ENCODE results near the gene LRRC27. TPM values are rescaled to one million over a fixed set of nuclear protein-coding genes. Genes with fewer than 3 reads are reported as not detected.
A peak's percentile ranks its signal among the peaks of the same experiment; 100 is the strongest.

LRRC27 gene
- total RNA-seq, 1 donor = 13.4 TPM

DNA sequence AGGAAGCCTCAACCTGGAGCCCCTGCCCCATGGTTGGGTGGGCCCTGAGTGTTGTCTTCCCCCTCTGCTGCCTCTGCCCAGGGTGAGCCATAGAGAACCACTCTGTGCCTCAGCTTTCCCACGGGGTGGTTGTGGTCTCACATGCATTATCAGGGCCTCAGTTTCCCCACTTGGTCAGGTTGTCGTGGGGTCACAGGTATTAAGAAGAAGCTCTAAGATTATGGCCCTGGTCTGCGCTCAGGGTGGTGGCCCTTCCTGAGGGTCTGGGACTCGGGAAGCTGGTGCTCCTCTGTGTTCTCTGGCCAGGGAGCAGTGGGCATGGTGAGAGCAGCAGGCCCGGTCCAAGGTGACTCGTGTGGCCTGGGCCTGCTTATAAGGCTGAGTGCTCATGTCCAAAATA, 17.8 kb downstream of the LRRC27 start:
- H4K20me1 ChIP-seq (ENCODE audit: insufficient read depth, low read length) = peaks cover 10% of the 10 kb centered on the region
- H3K4me2 ChIP-seq (ENCODE audit: insufficient read depth, low read length) = no peak overlapping the region
- H3K27me3 ChIP-seq (ENCODE audit: insufficient read depth, low read length) = no peaks in the 10 kb centered on the region
- H3K9me3 ChIP-seq (ENCODE audit: low read depth, low read length) = no peaks in the 10 kb centered on the region
- peaks cover 5% of the 10 kb centered on the region for H3K36me3 ChIP-seq (ENCODE audit: insufficient read depth, low read length)
- no peaks in the 10 kb centered on the region for H3K4me1 ChIP-seq (ENCODE audit: insufficient read depth, low read length)
- no peak overlapping the region for H2AFZ ChIP-seq (ENCODE audit: low read length)
- no peaks in the 10 kb centered on the region for H3K79me2 ChIP-seq (ENCODE audit: insufficient read depth, low read length)
- peak; percentile 73 for DNase-seq (ENCODE audit: insufficient read length, low spot score, missing footprints)
- TF ChIP-seq, protein P1, sequence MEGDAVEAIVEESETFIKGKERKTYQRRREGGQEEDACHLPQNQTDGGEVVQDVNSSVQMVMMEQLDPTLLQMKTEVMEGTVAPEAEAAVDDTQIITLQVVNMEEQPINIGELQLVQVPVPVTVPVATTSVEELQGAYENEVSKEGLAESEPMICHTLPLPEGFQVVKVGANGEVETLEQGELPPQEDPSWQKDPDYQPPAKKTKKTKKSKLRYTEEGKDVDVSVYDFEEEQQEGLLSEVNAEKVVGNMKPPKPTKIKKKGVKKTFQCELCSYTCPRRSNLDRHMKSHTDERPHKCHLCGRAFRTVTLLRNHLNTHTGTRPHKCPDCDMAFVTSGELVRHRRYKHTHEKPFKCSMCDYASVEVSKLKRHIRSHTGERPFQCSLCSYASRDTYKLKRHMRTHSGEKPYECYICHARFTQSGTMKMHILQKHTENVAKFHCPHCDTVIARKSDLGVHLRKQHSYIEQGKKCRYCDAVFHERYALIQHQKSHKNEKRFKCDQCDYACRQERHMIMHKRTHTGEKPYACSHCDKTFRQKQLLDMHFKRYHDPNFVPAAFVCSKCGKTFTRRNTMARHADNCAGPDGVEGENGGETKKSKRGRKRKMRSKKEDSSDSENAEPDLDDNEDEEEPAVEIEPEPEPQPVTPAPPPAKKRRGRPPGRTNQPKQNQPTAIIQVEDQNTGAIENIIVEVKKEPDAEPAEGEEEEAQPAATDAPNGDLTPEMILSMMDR (IDR thresholded peaks at IDR 0.05; ENCODE audit: extremely low read depth, low read depth, low read length) = no peak
- no peak overlapping the region for H3K4me3 ChIP-seq (ENCODE audit: insufficient read depth, low read length)
- H3K27ac ChIP-seq (ENCODE audit: low read depth, low read length) = no peak overlapping the region

DNA sequence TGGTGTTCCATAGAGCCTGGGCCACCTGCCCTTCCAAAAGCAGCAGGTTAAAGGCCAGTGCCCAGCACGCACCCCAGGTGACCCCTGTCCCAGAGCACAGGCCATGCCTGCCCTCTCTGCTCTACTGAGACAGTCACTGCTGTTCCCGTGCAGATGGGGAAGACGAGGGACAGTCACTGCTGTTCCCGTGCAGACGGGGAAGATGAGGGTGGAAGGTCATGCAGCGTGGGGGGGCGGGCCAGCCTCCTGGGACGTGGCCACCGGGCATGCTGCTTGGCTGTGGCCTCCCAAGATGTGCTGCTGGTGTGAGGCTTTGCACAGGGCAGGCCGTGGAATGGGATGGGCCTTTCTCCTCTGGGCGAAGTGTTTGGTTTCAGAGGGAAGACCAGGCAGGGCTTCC, 18.4 kb downstream of the LRRC27 start:
- H3K4me1 ChIP-seq (ENCODE audit: insufficient read depth, low read length) = no peaks in the 10 kb centered on the region
- H2AFZ ChIP-seq (ENCODE audit: low read length) = no peak overlapping the region
- no peak overlapping the region for H3K27ac ChIP-seq (ENCODE audit: low read depth, low read length)
- H3K9me3 ChIP-seq (ENCODE audit: low read depth, low read length) = no peaks in the 10 kb centered on the region
- TF ChIP-seq, protein P1 (IDR thresholded peaks at IDR 0.05; ENCODE audit: extremely low read depth, low read depth, low read length) = no peak
- H4K20me1 ChIP-seq (ENCODE audit: insufficient read depth, low read length) = peaks cover 10% of the 10 kb centered on the region
- peaks cover 4% of the 10 kb centered on the region for H3K36me3 ChIP-seq (ENCODE audit: insufficient read depth, low read length)
- H3K27me3 ChIP-seq (ENCODE audit: insufficient read depth, low read length) = no peaks in the 10 kb centered on the region
- peak; percentile 76 for DNase-seq (ENCODE audit: insufficient read length, low spot score, missing footprints)
- H3K79me2 ChIP-seq (ENCODE audit: insufficient read depth, low read length) = no peaks in the 10 kb centered on the region
- H3K4me2 ChIP-seq (ENCODE audit: insufficient read depth, low read length) = no peak overlapping the region
- no peak overlapping the region for H3K4me3 ChIP-seq (ENCODE audit: insufficient read depth, low read length)

DNA sequence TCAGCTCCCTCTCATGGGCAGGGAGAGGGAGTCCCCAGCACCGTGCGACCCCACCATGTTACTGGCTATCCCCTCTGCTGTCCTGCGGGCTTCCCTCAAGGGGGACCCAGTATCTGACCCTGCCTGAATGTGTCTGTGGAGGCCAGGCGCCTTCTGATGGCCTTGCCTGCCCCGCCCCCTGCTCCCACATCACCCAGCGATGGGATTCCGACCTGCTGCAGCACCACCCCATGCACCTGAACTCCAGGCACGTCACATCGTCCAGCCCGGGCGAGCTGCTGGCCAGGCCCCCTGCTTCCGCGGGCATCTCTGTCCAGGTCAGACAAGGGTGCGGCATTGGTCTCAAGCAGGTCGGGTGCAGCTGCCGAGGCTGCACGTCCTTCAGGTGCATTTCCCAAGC, 19.0 kb downstream of the LRRC27 start:
- Histone ChIP-seq H4K20me1 (ENCODE audit: insufficient read depth, low read length) (peaks cover 10% of the 10 kb centered on the region), H3K4me2 (ENCODE audit: insufficient read depth, low read length) (no peak overlapping the region), H3K27ac (ENCODE audit: low read depth, low read length) (no peak overlapping the region), H2AFZ (ENCODE audit: low read length) (no peak overlapping the region), H3K4me1 (ENCODE audit: insufficient read depth, low read length) (no peaks in the 10 kb centered on the region), H3K36me3 (ENCODE audit: insufficient read depth, low read length) (no peaks in the 10 kb centered on the region), H3K4me3 (ENCODE audit: insufficient read depth, low read length) (no peak overlapping the region), H3K9me3 (ENCODE audit: low read depth, low read length) (no peaks in the 10 kb centered on the region), H3K79me2 (ENCODE audit: insufficient read depth, low read length) (no peaks in the 10 kb centered on the region), H3K27me3 (ENCODE audit: insufficient read depth, low read length) (no peaks in the 10 kb centered on the region)
- TF ChIP-seq, protein P1 (IDR thresholded peaks at IDR 0.05; ENCODE audit: extremely low read depth, low read depth, low read length) = no peak
- DNase-seq (ENCODE audit: insufficient read length, low spot score, missing footprints) = peak; percentile 58

DNA sequence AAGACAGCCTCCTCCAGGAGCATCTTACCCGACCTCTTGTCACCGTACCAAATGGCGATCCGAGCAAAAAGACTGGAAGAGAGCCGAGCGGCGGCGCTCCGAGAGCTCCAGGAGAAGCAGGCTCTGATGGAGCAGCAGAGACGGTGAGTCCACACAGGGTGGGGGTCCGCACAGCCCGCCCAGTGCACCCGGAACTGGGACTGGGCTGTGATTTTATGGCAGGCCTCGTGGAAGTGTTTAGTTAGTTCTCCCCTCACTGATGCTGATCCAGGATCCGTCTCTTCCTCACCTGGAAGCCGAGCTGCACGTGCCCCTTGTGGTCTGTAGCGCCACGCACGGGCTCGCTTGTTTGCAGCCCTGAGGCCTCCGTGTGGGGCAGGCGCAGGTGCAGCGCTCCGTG, 19.6 kb downstream of the LRRC27 start:
- peaks cover 10% of the 10 kb centered on the region for H4K20me1 ChIP-seq (ENCODE audit: insufficient read depth, low read length)
- H3K27ac ChIP-seq (ENCODE audit: low read depth, low read length) = no peak overlapping the region
- no peaks in the 10 kb centered on the region for H3K4me1 ChIP-seq (ENCODE audit: insufficient read depth, low read length)
- TF ChIP-seq, protein P1 (IDR thresholded peaks at IDR 0.05; ENCODE audit: extremely low read depth, low read depth, low read length) = no peak
- H3K9me3 ChIP-seq (ENCODE audit: low read depth, low read length) = no peaks in the 10 kb centered on the region
- H3K27me3 ChIP-seq (ENCODE audit: insufficient read depth, low read length) = no peaks in the 10 kb centered on the region
- no peaks in the 10 kb centered on the region for H3K36me3 ChIP-seq (ENCODE audit: insufficient read depth, low read length)
- H3K4me3 ChIP-seq (ENCODE audit: insufficient read depth, low read length) = no peak overlapping the region
- peak; percentile 21 for DNase-seq (ENCODE audit: insufficient read length, low spot score, missing footprints)
- H3K79me2 ChIP-seq (ENCODE audit: insufficient read depth, low read length) = no peaks in the 10 kb centered on the region
- H3K4me2 ChIP-seq (ENCODE audit: insufficient read depth, low read length) = no peak overlapping the region
- no peak overlapping the region for H2AFZ ChIP-seq (ENCODE audit: low read length)

Data from osteoblast (primary cell).